Spleen (tissue), 11 donors: ENCODE measurements around the gene NKX2-1. TPM values are rescaled to one million over a fixed set of nuclear protein-coding genes. Genes with fewer than 3 reads are reported as not detected.

Source experiments
- DNase-seq: peaks from one replicate; pipeline ENCODE4 v3.0.0-alpha.2; 2020
- H3K27ac ChIP-seq, 8 donors: fragments of 200-600 bp; sonication (generic) in 7 of 8; 1 replicate in 4 of 8; 2 replicates in 4 of 8; pipeline versions ENCODE4 v1.5.0 to v1.8.0; 2016 to 2021; ENCODE audit warnings: inconsistent platforms in 4 of 8, mild to moderate bottlenecking in 4 of 8, moderate library complexity in 1 of 8
- H3K27me3 ChIP-seq, 7 donors: fragments of 200-600 bp; sonication (generic) in 6 of 7; replicated peaks in 1 of 7; 1 replicate in 4 of 7; 2 replicates in 3 of 7; pipeline versions ENCODE4 v1.5.0 to v1.8.0; 2016 to 2021; ENCODE audit warnings: inconsistent platforms in 3 of 7, mild to moderate bottlenecking in 1 of 7
- H3K36me3 ChIP-seq, 6 donors: fragments of 200-600 bp; sonication (generic) in 5 of 6; 1 replicate in 4 of 6; 2 replicates in 2 of 6; pipeline versions ENCODE4 v1.5.0 to v1.8.0; 2016 to 2021; ENCODE audit warnings: inconsistent platforms in 2 of 6
- H3K4me1 ChIP-seq, 6 donors: fragments of 200-600 bp; sonication (generic) in 5 of 6; 1 replicate in 3 of 6; 2 replicates in 3 of 6; pipeline versions ENCODE4 v1.5.0 to v1.8.0; 2016 to 2021; ENCODE audit warnings: inconsistent platforms in 3 of 6
- H3K4me3 ChIP-seq, 8 donors: fragments of 200-600 bp; sonication (generic) in 7 of 8; 1 replicate in 4 of 8; 2 replicates in 4 of 8; pipeline versions ENCODE4 v1.5.0 to v1.8.0; 2016 to 2021; ENCODE audit warnings: inconsistent platforms in 4 of 8, mild to moderate bottlenecking in 4 of 8, moderate library complexity in 2 of 8
- H3K9me3 ChIP-seq, 8 donors: fragments of 200-600 bp; sonication (generic) in 7 of 8; 1 replicate in 4 of 8; 2 replicates in 4 of 8; pipeline versions ENCODE4 v1.5.0 to v1.8.0; 2016 to 2021; ENCODE audit warnings: inconsistent platforms in 4 of 8
- POLR2A ChIP-seq, 3 donors: fragments of 450-650 bp; IDR thresholded peaks; one replicate each; pipeline ENCODE4 v1.5.1; 2017; ENCODE audit warnings: antibody characterized with exemption in 3 of 3, mild to moderate bottlenecking in 1 of 3
- POLR2AphosphoS5 ChIP-seq, 3 donors: sonication (generic); formaldehyde crosslinking; IDR thresholded peaks; one replicate each; pipeline ENCODE4 v1.5.1; 2017; ENCODE audit warnings: antibody characterized with exemption in 3 of 3
- WGBS, 5 donors: extraction: QIAGEN DNeasy Blood & Tissue Kit in 3 of 5; methylation state at CpG; one replicate each; pipeline versions ENCODE4 v1.1.5 to v1.1.7; 2013 to 2018; 5-methylcytosine and 5-hydroxymethylcytosine counted together
- intact Hi-C: fragments of 100-400 bp; cut with DNase I; formaldehyde crosslinking; loops from one replicate; pipeline ENCODE4 v1.15.0; 2023; ENCODE audit warnings: low total_unique reads
- polyA plus RNA-seq, 3 donors: library from polyadenylated mRNA; stranded (reverse); fragments of 200-250 nt; gene quantifications; one replicate each; pipeline ENCODE4 v1.2.1, GENCODE V29; 2013
- total RNA-seq, 7 donors: library from RNA; depleted of rRNA in 3 of 7; stranded (reverse); fragments of >200 nt in 3 of 7; fragmentation: NEBNext Ultra II Directional in 4 of 7; extraction: Animal tissue kit (Norgen Biotek cat#: 25700) in 4 of 7; gene quantifications; one replicate each; pipeline versions ENCODE4 v1.1.0 to v1.2.1, GENCODE V29; 2016 to 2021
- TF ChIP-seq, protein P1 (sequence below), 11 experiments: fragments of 200-600 bp in 7 of 11; fragments of 450-650 bp in 4 of 11; sonication (generic) in 4 of 11; IDR thresholded peaks in 8 of 11; conservative IDR thresholded peaks in 3 of 11; 1 replicate in 7 of 11; 2 replicates in 4 of 11; pipeline versions ENCODE4 v1.4.0 to v1.8.0; 2016 to 2021; ENCODE audit warnings: antibody characterized with exemption in 11 of 11, inconsistent platforms in 4 of 11, mild to moderate bottlenecking in 1 of 11
- donor health status: healthy with polysubstance abuse.
- donor health status: DM: no; HTN: no; CAD: no; lungs with moderate emphysema.
- donor health status: DM: no; HTN: no; CAD: no.
- donor health status: Bipolar disorder and iron deficiency.
- donor health status: healthy.
- donor health status: DM: no; HTN: no; CAD: no.
- donor health status: DM: yes; HTN: yes; CAD: no.

The NKX2-1 gene
- total and polyA plus RNA-seq, 10 donors: not detected

GRCh38 chr14:36502558-36503508, 17.2 kb downstream of the NKX2-1 start:
- Histone ChIP-seq H3K9me3 (no peaks in the 10 kb centered on the region), H3K27me3 (peaks cover 7 to 100% (median 79%) of the 10 kb centered on the region in 7 donors), H3K36me3 (no peaks in the 10 kb centered on the region), H3K4me3 (no peak overlapping the region), H3K4me1 (peaks cover 0 to 27% (median 13%) of the 10 kb centered on the region in 6 donors), H3K27ac (no peak overlapping the region)
- intact Hi-C loops: no loop called here
- 2 to 9% (median 5%) methylated on average over 2 of the region's 2 CpGs for WGBS, 5 donors
- no peak for DNase-seq
- TF ChIP-seq POLR2A (IDR thresholded peaks at IDR 0.05): no peak
- no peak for TF ChIP-seq POLR2AphosphoS5 (IDR thresholded peaks at IDR 0.05)
- TF ChIP-seq, protein P1, sequence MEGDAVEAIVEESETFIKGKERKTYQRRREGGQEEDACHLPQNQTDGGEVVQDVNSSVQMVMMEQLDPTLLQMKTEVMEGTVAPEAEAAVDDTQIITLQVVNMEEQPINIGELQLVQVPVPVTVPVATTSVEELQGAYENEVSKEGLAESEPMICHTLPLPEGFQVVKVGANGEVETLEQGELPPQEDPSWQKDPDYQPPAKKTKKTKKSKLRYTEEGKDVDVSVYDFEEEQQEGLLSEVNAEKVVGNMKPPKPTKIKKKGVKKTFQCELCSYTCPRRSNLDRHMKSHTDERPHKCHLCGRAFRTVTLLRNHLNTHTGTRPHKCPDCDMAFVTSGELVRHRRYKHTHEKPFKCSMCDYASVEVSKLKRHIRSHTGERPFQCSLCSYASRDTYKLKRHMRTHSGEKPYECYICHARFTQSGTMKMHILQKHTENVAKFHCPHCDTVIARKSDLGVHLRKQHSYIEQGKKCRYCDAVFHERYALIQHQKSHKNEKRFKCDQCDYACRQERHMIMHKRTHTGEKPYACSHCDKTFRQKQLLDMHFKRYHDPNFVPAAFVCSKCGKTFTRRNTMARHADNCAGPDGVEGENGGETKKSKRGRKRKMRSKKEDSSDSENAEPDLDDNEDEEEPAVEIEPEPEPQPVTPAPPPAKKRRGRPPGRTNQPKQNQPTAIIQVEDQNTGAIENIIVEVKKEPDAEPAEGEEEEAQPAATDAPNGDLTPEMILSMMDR (IDR thresholded peaks at IDR 0.05 in 8 of 11, conservative IDR thresholded peaks at IDR 0.05 in 3 of 11): no peak

GRCh38 chr14:36498938-36499337, 21.1 kb downstream of the NKX2-1 start:
- H3K9me3 ChIP-seq: no peaks in the 10 kb centered on the region
- H3K4me1 ChIP-seq: peaks cover 0 to 4% (median 1%) of the 10 kb centered on the region in 6 donors
- intact Hi-C loops: no loop called here
- no peak overlapping the region for H3K4me3 ChIP-seq
- 11 to 24% (median 13%) methylated on average over 2 of the region's 2 CpGs for WGBS, 5 donors
- H3K36me3 ChIP-seq: no peaks in the 10 kb centered on the region
- no peak overlapping the region for H3K27ac ChIP-seq
- TF ChIP-seq POLR2A (IDR thresholded peaks at IDR 0.05) (no peak), POLR2AphosphoS5 (IDR thresholded peaks at IDR 0.05) (no peak)
- TF ChIP-seq, protein P1 (IDR thresholded peaks at IDR 0.05 in 8 of 11, conservative IDR thresholded peaks at IDR 0.05 in 3 of 11): no peak
- DNase-seq: no peak
- peaks cover 2 to 100% (median 49%) of the 10 kb centered on the region in 7 donors for H3K27me3 ChIP-seq

DNA sequence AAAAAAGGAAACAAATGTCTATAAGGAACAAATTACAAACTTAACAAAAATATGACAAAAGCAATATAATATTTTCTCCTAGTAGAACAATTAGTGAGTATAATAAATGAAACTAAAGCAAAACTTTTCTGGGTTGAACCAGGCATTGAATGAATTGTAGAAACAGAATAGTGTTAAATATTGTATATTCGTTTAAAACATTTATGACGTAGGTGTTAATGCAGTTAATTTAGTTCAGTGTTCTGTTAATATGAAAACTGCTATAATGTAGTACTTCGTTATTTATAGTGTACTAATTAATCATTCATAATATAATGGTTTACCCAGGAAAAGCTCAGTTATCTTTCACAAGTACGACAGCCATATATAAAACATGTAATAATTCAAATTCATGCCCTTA, 23.7 kb downstream of the NKX2-1 start:
- H3K27me3 ChIP-seq: peaks cover 0 to 96% (median 28%) of the 10 kb centered on the region in 7 donors
- H3K36me3 ChIP-seq: no peaks in the 10 kb centered on the region
- no peaks in the 10 kb centered on the region for H3K9me3 ChIP-seq
- WGBS, 5 donors: 63 to 80% (median 71%) methylated on average over 4 of the region's 4 CpGs
- no peak for TF ChIP-seq POLR2A (IDR thresholded peaks at IDR 0.05)
- no peak for TF ChIP-seq POLR2AphosphoS5 (IDR thresholded peaks at IDR 0.05)
- TF ChIP-seq, protein P1 (IDR thresholded peaks at IDR 0.05 in 8 of 11, conservative IDR thresholded peaks at IDR 0.05 in 3 of 11): no peak
- no peak overlapping the region for H3K4me3 ChIP-seq
- intact Hi-C loops: no loop called here
- no peak overlapping the region for H3K27ac ChIP-seq
- H3K4me1 ChIP-seq: no peaks in the 10 kb centered on the region
- DNase-seq: no peak

DNA sequence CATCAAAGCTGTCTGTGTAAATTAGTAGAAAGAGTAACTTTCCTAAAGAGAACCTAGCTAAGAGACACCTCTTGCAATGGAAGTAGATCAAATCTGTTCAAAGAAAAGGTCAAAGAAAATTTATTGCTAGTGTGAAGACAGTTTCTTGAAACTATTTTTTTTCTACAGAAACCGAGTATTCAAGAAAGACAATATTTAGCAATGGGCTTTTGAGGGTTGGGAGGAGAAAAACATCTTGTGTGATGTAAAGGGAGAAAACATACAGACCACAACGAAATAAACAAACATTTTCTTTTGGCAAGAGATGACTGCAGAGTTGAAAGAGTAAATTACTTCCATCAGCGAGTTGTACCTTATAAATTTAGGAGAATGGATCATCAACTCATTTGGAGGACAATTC, 24.4 kb downstream of the NKX2-1 start:
- no peak overlapping the region for H3K27ac ChIP-seq
- no peaks in the 10 kb centered on the region for H3K4me1 ChIP-seq
- peaks cover 0 to 90% (median 21%) of the 10 kb centered on the region in 7 donors for H3K27me3 ChIP-seq
- 7 to 18% (median 11%) methylated on average over 3 of the region's 3 CpGs for WGBS, 5 donors
- H3K9me3 ChIP-seq: no peaks in the 10 kb centered on the region
- no peak overlapping the region for H3K4me3 ChIP-seq
- no peak for DNase-seq
- intact Hi-C loops: no loop called here
- TF ChIP-seq POLR2AphosphoS5 (IDR thresholded peaks at IDR 0.05) (no peak), POLR2A (IDR thresholded peaks at IDR 0.05) (no peak)
- TF ChIP-seq, protein P1 (IDR thresholded peaks at IDR 0.05 in 8 of 11, conservative IDR thresholded peaks at IDR 0.05 in 3 of 11): no peak
- no peaks in the 10 kb centered on the region for H3K36me3 ChIP-seq
